ENCODE measurements around the gene SMYD3. TPM values are rescaled to one million over a fixed set of nuclear protein-coding genes. Genes with fewer than 3 reads are reported as not detected.

Gene SMYD3
- total RNA-seq, 2 experiments from 2014 or later: 21.3 to 21.4 TPM

- no peak overlapping the region for H3K4me3 Mint-ChIP-seq
- H3K9me3 Mint-ChIP-seq: peaks cover 3% of the 10 kb centered on the region
- no peaks in the 10 kb centered on the region for H3K27me3 Mint-ChIP-seq (ENCODE audit: low read depth)
- no peak for DNase-seq
- peaks cover 14% of the 10 kb centered on the region for H3K36me3 Mint-ChIP-seq (ENCODE audit: low read depth)
- CTCF ChIA-PET: no interaction called here
- intact Hi-C loops (cut with micrococcal nuclease): no loop called here
- H3K4me1 Mint-ChIP-seq (ENCODE audit: low read depth): no peaks in the 10 kb centered on the region
- H3K27ac Mint-ChIP-seq: no peak overlapping the region
Measured at GRCh38 chr1:246052603-246053002, 454.5 kb downstream of the SMYD3 start.

- Mint-ChIP-seq H3K9me3 (peaks cover 3% of the 10 kb centered on the region), H3K27me3 (ENCODE audit: low read depth) (no peaks in the 10 kb centered on the region), H3K27ac (no peak overlapping the region), H3K36me3 (ENCODE audit: low read depth) (peaks cover 14% of the 10 kb centered on the region), H3K4me3 (no peak overlapping the region), H3K4me1 (ENCODE audit: low read depth) (no peaks in the 10 kb centered on the region)
- CTCF ChIA-PET: no interaction called here
- no peak for DNase-seq
- intact Hi-C loops (cut with micrococcal nuclease): no loop called here
Measured at GRCh38 chr1:246051909-246052518, 455.1 kb downstream of the SMYD3 start.

- Mint-ChIP-seq H3K27me3 (ENCODE audit: low read depth) (no peaks in the 10 kb centered on the region), H3K4me1 (ENCODE audit: low read depth) (no peaks in the 10 kb centered on the region), H3K27ac (no peak overlapping the region), H3K4me3 (no peak overlapping the region), H3K36me3 (ENCODE audit: low read depth) (peaks cover 10% of the 10 kb centered on the region), H3K9me3 (no peaks in the 10 kb centered on the region)
- CTCF ChIA-PET: no interaction called here
- intact Hi-C loops (cut with micrococcal nuclease): no loop called here
- DNase-seq: no peak
Measured at GRCh38 chr1:246048693-246049092, 458.4 kb downstream of the SMYD3 start.

DNA sequence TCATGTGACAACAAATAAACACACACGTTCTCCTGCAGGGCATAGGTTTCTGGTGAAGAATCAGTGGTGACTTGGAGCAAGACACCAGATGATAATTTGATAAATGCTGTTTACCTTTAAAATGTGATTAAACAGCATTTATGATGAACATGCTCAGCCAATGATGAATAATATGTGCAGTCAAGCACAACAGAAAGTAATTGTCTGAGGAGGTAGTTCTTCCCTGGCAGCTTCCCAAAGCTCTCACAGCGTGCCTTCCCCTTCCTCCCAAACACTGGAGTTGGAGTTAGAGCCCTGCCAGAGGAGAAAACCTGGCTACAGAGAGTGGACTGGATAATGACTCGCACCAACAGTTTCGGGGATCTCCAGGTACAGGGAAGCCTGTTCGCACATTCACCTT lies 463.5 kb downstream of the SMYD3 start:
- H3K9me3 Mint-ChIP-seq: no peaks in the 10 kb centered on the region
- no peaks in the 10 kb centered on the region for H3K27me3 Mint-ChIP-seq (ENCODE audit: low read depth)
- H3K4me3 Mint-ChIP-seq: no peak overlapping the region
- intact Hi-C loops (cut with micrococcal nuclease): no loop called here
- CTCF ChIA-PET: no interaction called here
- DNase-seq: no peak
- H3K4me1 Mint-ChIP-seq (ENCODE audit: low read depth): no peaks in the 10 kb centered on the region
- H3K27ac Mint-ChIP-seq: no peak overlapping the region
- peaks cover 4% of the 10 kb centered on the region for H3K36me3 Mint-ChIP-seq (ENCODE audit: low read depth)

DNA sequence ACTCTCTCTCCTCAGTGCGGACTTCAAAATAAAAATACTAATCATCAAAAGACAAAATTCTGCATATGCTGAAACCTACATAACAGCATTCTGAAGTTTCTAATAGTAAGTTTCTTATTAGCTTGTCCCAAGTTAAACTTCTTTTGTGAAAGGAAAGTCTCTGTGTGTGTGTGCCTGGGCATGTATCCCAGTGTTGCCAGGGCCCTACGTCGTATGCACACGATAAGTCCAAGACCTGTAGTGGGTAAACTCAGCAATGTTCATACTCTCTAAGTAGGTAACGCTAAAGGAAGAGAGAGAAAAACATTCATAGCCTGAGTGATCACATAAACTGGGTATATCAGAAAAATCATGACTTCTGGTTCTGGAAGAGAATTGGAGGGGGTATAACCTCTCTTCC lies 465.7 kb downstream of the SMYD3 start:
- CTCF ChIA-PET: no interaction called here
- DNase-seq: no peak
- H3K36me3 Mint-ChIP-seq (ENCODE audit: low read depth): peaks cover 4% of the 10 kb centered on the region
- H3K27me3 Mint-ChIP-seq (ENCODE audit: low read depth): no peaks in the 10 kb centered on the region
- no peaks in the 10 kb centered on the region for H3K4me1 Mint-ChIP-seq (ENCODE audit: low read depth)
- H3K4me3 Mint-ChIP-seq: no peak overlapping the region
- intact Hi-C loops (cut with micrococcal nuclease): no loop called here
- no peaks in the 10 kb centered on the region for H3K9me3 Mint-ChIP-seq
- H3K27ac Mint-ChIP-seq: no peak overlapping the region

DNA sequence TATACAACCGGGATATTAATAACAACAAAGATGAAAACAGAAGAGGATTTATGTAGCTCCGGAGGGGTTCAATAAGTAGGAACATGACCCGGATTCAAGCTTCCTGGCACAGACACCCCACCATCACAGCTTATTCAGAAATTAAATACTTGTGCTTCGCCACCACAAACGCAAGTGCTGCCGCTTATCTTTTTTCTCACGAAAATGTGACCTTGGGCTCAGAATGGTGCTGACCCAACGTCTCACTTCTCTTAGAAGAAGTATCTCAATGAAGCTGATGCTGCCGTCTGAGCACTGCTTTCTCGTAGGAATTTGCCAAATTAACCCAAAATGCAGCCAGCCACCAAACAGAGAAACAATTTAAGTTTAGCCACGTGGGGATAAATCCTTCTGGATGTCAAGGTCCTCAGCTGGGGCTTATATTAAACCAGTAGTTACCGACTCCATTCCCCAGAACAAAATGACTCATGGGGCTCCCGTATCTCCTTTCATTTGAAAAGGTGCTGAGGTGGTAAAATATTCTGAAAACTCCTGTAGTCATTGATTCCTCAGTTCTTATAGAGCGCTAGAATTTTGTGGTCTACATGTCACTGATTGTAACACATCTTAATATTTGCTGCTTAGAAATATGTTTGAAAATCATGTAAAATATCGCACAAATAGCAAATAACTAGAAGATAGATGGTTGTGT lies 466.7 kb downstream of the SMYD3 start:
- Mint-ChIP-seq H3K4me1 (ENCODE audit: low read depth) (no peaks in the 10 kb centered on the region), H3K27ac (no peak overlapping the region), H3K27me3 (ENCODE audit: low read depth) (no peaks in the 10 kb centered on the region), H3K4me3 (no peak overlapping the region), H3K9me3 (no peaks in the 10 kb centered on the region), H3K36me3 (ENCODE audit: low read depth) (peaks cover 4% of the 10 kb centered on the region)
- intact Hi-C loops (cut with micrococcal nuclease): no loop called here
- CTCF ChIA-PET: no interaction called here
- no peak for DNase-seq

- H3K27ac Mint-ChIP-seq: no peak overlapping the region
- DNase-seq: no peak
- CTCF ChIA-PET: no interaction called here
Measured at GRCh38 chr1:246039584-246039983, 467.5 kb downstream of the SMYD3 start.

DNA sequence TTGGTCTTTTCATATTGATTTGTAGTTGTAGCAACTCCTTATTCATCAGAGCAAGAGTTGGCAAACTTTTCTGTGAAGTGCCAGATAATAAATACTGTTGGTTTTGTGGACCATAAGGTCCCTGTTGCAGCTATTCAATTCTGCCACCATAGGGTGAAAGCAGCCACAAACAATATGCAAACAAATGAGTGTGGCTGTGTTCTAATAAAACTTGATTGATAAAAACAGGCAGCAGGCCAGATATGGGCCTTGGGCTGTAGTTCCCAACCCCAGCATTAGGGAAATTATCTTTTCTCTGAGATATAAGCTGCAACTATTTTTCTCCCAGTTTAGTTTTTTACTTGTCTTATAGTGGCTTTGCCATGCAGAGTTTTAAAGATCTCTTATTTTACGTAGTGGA lies 469.2 kb downstream of the SMYD3 start:
- CTCF ChIA-PET: no interaction called here
- peaks cover 2% of the 10 kb centered on the region for H3K36me3 Mint-ChIP-seq (ENCODE audit: low read depth)
- H3K27ac Mint-ChIP-seq: no peak overlapping the region
- H3K9me3 Mint-ChIP-seq: no peaks in the 10 kb centered on the region
- DNase-seq: no peak
- intact Hi-C loops (cut with micrococcal nuclease): no loop called here
- no peaks in the 10 kb centered on the region for H3K4me1 Mint-ChIP-seq (ENCODE audit: low read depth)
- H3K27me3 Mint-ChIP-seq (ENCODE audit: low read depth): no peaks in the 10 kb centered on the region
- H3K4me3 Mint-ChIP-seq: no peak overlapping the region

More at GRCh38 chr1:246039584-246039983, 467.5 kb downstream of the SMYD3 start:
- intact Hi-C loops (cut with micrococcal nuclease): no loop called here
- Mint-ChIP-seq H3K27me3 (ENCODE audit: low read depth) (no peaks in the 10 kb centered on the region), H3K4me3 (no peak overlapping the region), H3K4me1 (ENCODE audit: low read depth) (no peaks in the 10 kb centered on the region), H3K9me3 (no peaks in the 10 kb centered on the region), H3K36me3 (ENCODE audit: low read depth) (peaks cover 4% of the 10 kb centered on the region)

DNA sequence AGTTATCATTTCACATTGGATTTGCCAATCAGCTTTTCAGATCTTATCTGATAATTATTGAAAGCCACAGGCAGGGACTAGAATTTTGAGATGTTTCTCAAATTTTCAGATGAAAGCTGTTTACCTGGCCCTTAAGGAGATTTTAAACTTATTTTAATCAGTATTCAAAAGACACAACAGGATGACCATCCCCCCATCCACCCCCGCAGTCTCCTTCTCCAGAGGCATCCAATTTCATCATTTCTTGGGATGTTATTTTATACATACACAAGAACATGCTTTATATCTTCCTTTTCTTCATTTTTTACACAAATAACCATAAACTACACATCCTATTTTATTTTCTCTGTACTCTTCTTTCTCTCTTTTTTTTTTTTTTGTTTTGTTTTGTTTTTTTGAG lies 470.9 kb downstream of the SMYD3 start:
- H3K9me3 Mint-ChIP-seq: no peaks in the 10 kb centered on the region
- CTCF ChIA-PET: interaction anchor here (1.2 kb wide), 1 partner anchor 415 kb away, joined by 3 read pairs; no protein-coding TSS in a partner anchor
- H3K36me3 Mint-ChIP-seq (ENCODE audit: low read depth): peaks cover 2% of the 10 kb centered on the region
- no peak overlapping the region for H3K4me3 Mint-ChIP-seq
- peaks cover 7% of the 10 kb centered on the region for H3K4me1 Mint-ChIP-seq (ENCODE audit: low read depth)
- no peak for DNase-seq
- H3K27ac Mint-ChIP-seq: no peak overlapping the region
- no peaks in the 10 kb centered on the region for H3K27me3 Mint-ChIP-seq (ENCODE audit: low read depth)
- intact Hi-C loops (cut with micrococcal nuclease): no loop called here

DNA sequence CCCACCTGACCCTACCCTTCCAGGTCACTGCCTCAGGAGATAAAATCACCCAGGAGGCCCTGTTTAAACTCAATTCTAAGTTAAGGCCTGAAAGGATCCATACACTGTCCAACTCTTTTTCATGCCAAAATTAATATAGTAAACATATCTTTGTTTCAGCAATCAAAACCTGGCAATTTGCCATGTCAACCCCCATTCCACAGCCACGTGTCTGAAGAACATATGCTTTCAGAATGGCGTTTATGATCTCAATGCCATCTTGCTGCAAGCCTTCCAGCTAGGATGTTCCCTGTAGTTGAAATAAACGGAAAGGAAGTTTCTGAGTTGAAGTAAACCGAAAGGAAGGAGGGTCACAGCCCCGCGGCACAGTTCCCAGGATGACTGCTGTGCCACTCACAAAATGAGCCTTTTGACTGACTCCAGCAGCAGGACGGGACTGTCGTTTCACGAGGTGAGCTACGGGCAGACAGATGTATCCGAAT lies 472.0 kb downstream of the SMYD3 start:
- intact Hi-C loops (cut with micrococcal nuclease): no loop called here
- no peak for DNase-seq
- Mint-ChIP-seq H3K4me1 (ENCODE audit: low read depth) (peaks cover 7% of the 10 kb centered on the region), H3K9me3 (no peaks in the 10 kb centered on the region), H3K27ac (no peak overlapping the region), H3K27me3 (ENCODE audit: low read depth) (no peaks in the 10 kb centered on the region), H3K4me3 (no peak overlapping the region), H3K36me3 (ENCODE audit: low read depth) (no peaks in the 10 kb centered on the region)
- CTCF ChIA-PET: no interaction called here

- Mint-ChIP-seq H3K27ac (no peak overlapping the region), H3K36me3 (ENCODE audit: low read depth) (no peaks in the 10 kb centered on the region), H3K4me3 (no peak overlapping the region), H3K4me1 (ENCODE audit: low read depth) (peaks cover 7% of the 10 kb centered on the region), H3K27me3 (ENCODE audit: low read depth) (no peaks in the 10 kb centered on the region), H3K9me3 (no peaks in the 10 kb centered on the region)
- intact Hi-C loops (cut with micrococcal nuclease): no loop called here
- DNase-seq: no peak
- CTCF ChIA-PET: no interaction called here
Measured at GRCh38 chr1:246034630-246035029, 472.4 kb downstream of the SMYD3 start.

- Mint-ChIP-seq H3K27ac (no peak overlapping the region), H3K4me3 (no peak overlapping the region), H3K36me3 (ENCODE audit: low read depth) (peaks cover 2% of the 10 kb centered on the region), H3K27me3 (ENCODE audit: low read depth) (no peaks in the 10 kb centered on the region), H3K9me3 (no peaks in the 10 kb centered on the region), H3K4me1 (ENCODE audit: low read depth) (peaks cover 7% of the 10 kb centered on the region)
- intact Hi-C loops (cut with micrococcal nuclease): no loop called here
- no peak for DNase-seq
- CTCF ChIA-PET: interaction anchor here (0.7 kb wide), 1 partner anchor 421 kb away, joined by 4 read pairs; no protein-coding TSS in a partner anchor
Measured at GRCh38 chr1:246032984-246033383, 474.1 kb downstream of the SMYD3 start.

- H3K27ac Mint-ChIP-seq: no peak overlapping the region
- H3K4me3 Mint-ChIP-seq: no peak overlapping the region
- intact Hi-C loops (cut with micrococcal nuclease): no loop called here
- H3K4me1 Mint-ChIP-seq (ENCODE audit: low read depth): peaks cover 7% of the 10 kb centered on the region
- no peak for DNase-seq
- H3K36me3 Mint-ChIP-seq (ENCODE audit: low read depth): peaks cover 2% of the 10 kb centered on the region
- H3K9me3 Mint-ChIP-seq: no peaks in the 10 kb centered on the region
- CTCF ChIA-PET: no interaction called here
- no peaks in the 10 kb centered on the region for H3K27me3 Mint-ChIP-seq (ENCODE audit: low read depth)
Measured at GRCh38 chr1:246032031-246032551, 475.0 kb downstream of the SMYD3 start.

Measured in activated naive CD4-positive, alpha-beta T cell treated with anti-CD3 and anti-CD28 coated beads for 36 hours (primary cell).